Measurements from ENCODE around the gene SNX14.

The SNX14 gene

GRCh38 chr6:85493389-85493788, 100.3 kb downstream of the SNX14 start:
- Histone ChIP-seq H3K4me3 (ENCODE audit: low read depth, low read length) (no peak overlapping the region), H3K9me3 (ENCODE audit: control insufficient read depth, insufficient read depth, low read length) (no peaks in the 10 kb centered on the region), H3K27me3 (ENCODE audit: control insufficient read depth, insufficient read depth, low read length) (no peaks in the 10 kb centered on the region), H3K36me3 (ENCODE audit: control insufficient read depth, insufficient read depth, low read length) (no peaks in the 10 kb centered on the region), H3K9ac (ENCODE audit: low read depth, low read length) (no peak overlapping the region), H3K4me1 (ENCODE audit: control insufficient read depth, insufficient read depth, low read length) (no peaks in the 10 kb centered on the region)

- Histone ChIP-seq H3K4me1 (ENCODE audit: control insufficient read depth, insufficient read depth, low read length) (no peaks in the 10 kb centered on the region), H3K36me3 (ENCODE audit: control insufficient read depth, insufficient read depth, low read length) (no peaks in the 10 kb centered on the region), H3K4me3 (ENCODE audit: low read depth, low read length) (no peak overlapping the region)
Measured at GRCh38 chr6:85490516-85491248, 103.0 kb downstream of the SNX14 start.

GRCh38 chr6:85484948-85485347, 108.7 kb downstream of the SNX14 start:
- Histone ChIP-seq H3K9me3 (ENCODE audit: control insufficient read depth, insufficient read depth, low read length) (no peaks in the 10 kb centered on the region), H3K4me1 (ENCODE audit: control insufficient read depth, insufficient read depth, low read length) (no peaks in the 10 kb centered on the region), H3K27me3 (ENCODE audit: control insufficient read depth, insufficient read depth, low read length) (no peaks in the 10 kb centered on the region), H3K4me3 (ENCODE audit: low read depth, low read length) (no peak overlapping the region), H3K9ac (ENCODE audit: low read depth, low read length) (no peak overlapping the region), H3K36me3 (ENCODE audit: control insufficient read depth, insufficient read depth, low read length) (no peaks in the 10 kb centered on the region)

More at GRCh38 chr6:85490516-85491248, 103.0 kb downstream of the SNX14 start:
- no peak overlapping the region for H3K9ac ChIP-seq (ENCODE audit: low read depth, low read length)
- no peaks in the 10 kb centered on the region for H3K9me3 ChIP-seq (ENCODE audit: control insufficient read depth, insufficient read depth, low read length)
- no peaks in the 10 kb centered on the region for H3K27me3 ChIP-seq (ENCODE audit: control insufficient read depth, insufficient read depth, low read length)

GRCh38 chr6:85483846-85484245, 109.8 kb downstream of the SNX14 start:
- Histone ChIP-seq H3K9ac (ENCODE audit: low read depth, low read length) (no peak overlapping the region), H3K4me3 (ENCODE audit: low read depth, low read length) (no peak overlapping the region), H3K9me3 (ENCODE audit: control insufficient read depth, insufficient read depth, low read length) (no peaks in the 10 kb centered on the region), H3K27me3 (ENCODE audit: control insufficient read depth, insufficient read depth, low read length) (no peaks in the 10 kb centered on the region), H3K36me3 (ENCODE audit: control insufficient read depth, insufficient read depth, low read length) (no peaks in the 10 kb centered on the region), H3K4me1 (ENCODE audit: control insufficient read depth, insufficient read depth, low read length) (no peaks in the 10 kb centered on the region)

- Histone ChIP-seq H3K9ac (ENCODE audit: low read depth, low read length) (no peak overlapping the region), H3K36me3 (ENCODE audit: control insufficient read depth, insufficient read depth, low read length) (no peaks in the 10 kb centered on the region), H3K4me3 (ENCODE audit: low read depth, low read length) (no peak overlapping the region), H3K4me1 (ENCODE audit: control insufficient read depth, insufficient read depth, low read length) (no peaks in the 10 kb centered on the region), H3K27me3 (ENCODE audit: control insufficient read depth, insufficient read depth, low read length) (no peaks in the 10 kb centered on the region), H3K9me3 (ENCODE audit: control insufficient read depth, insufficient read depth, low read length) (no peaks in the 10 kb centered on the region)
Measured at GRCh38 chr6:85482905-85483700, 110.6 kb downstream of the SNX14 start.

- Histone ChIP-seq H3K36me3 (ENCODE audit: control insufficient read depth, insufficient read depth, low read length) (no peaks in the 10 kb centered on the region), H3K27me3 (ENCODE audit: control insufficient read depth, insufficient read depth, low read length) (no peaks in the 10 kb centered on the region), H3K4me1 (ENCODE audit: control insufficient read depth, insufficient read depth, low read length) (no peaks in the 10 kb centered on the region), H3K4me3 (ENCODE audit: low read depth, low read length) (no peak overlapping the region), H3K9me3 (ENCODE audit: control insufficient read depth, insufficient read depth, low read length) (no peaks in the 10 kb centered on the region), H3K9ac (ENCODE audit: low read depth, low read length) (no peak overlapping the region)
Measured at GRCh38 chr6:85482206-85482904, 111.3 kb downstream of the SNX14 start.

GRCh38 chr6:85479208-85479607, 114.5 kb downstream of the SNX14 start:
- no peak overlapping the region for H3K4me3 ChIP-seq (ENCODE audit: low read depth, low read length)
- H3K27me3 ChIP-seq (ENCODE audit: control insufficient read depth, insufficient read depth, low read length), result no peaks in the 10 kb centered on the region
- no peaks in the 10 kb centered on the region for H3K9me3 ChIP-seq (ENCODE audit: control insufficient read depth, insufficient read depth, low read length)
- no peak overlapping the region for H3K9ac ChIP-seq (ENCODE audit: low read depth, low read length)
- no peaks in the 10 kb centered on the region for H3K36me3 ChIP-seq (ENCODE audit: control insufficient read depth, insufficient read depth, low read length)
- peaks cover 3% of the 10 kb centered on the region for H3K4me1 ChIP-seq (ENCODE audit: control insufficient read depth, insufficient read depth, low read length)

GRCh38 chr6:85476532-85476931, 117.1 kb downstream of the SNX14 start:
- Histone ChIP-seq H3K36me3 (ENCODE audit: control insufficient read depth, insufficient read depth, low read length) (no peaks in the 10 kb centered on the region), H3K4me1 (ENCODE audit: control insufficient read depth, insufficient read depth, low read length) (peaks cover 3% of the 10 kb centered on the region), H3K9ac (ENCODE audit: low read depth, low read length) (no peak overlapping the region), H3K9me3 (ENCODE audit: control insufficient read depth, insufficient read depth, low read length) (no peaks in the 10 kb centered on the region), H3K4me3 (ENCODE audit: low read depth, low read length) (no peak overlapping the region), H3K27me3 (ENCODE audit: control insufficient read depth, insufficient read depth, low read length) (no peaks in the 10 kb centered on the region)

GRCh38 chr6:85473748-85474147, 119.9 kb downstream of the SNX14 start:
- Histone ChIP-seq H3K36me3 (ENCODE audit: control insufficient read depth, insufficient read depth, low read length) (no peaks in the 10 kb centered on the region), H3K9me3 (ENCODE audit: control insufficient read depth, insufficient read depth, low read length) (no peaks in the 10 kb centered on the region), H3K27me3 (ENCODE audit: control insufficient read depth, insufficient read depth, low read length) (no peaks in the 10 kb centered on the region), H3K4me1 (ENCODE audit: control insufficient read depth, insufficient read depth, low read length) (peaks cover 3% of the 10 kb centered on the region), H3K4me3 (ENCODE audit: low read depth, low read length) (no peak overlapping the region), H3K9ac (ENCODE audit: low read depth, low read length) (no peak overlapping the region)

GRCh38 chr6:85472744-85473143, 120.9 kb downstream of the SNX14 start:
- Histone ChIP-seq H3K9me3 (ENCODE audit: control insufficient read depth, insufficient read depth, low read length) (no peaks in the 10 kb centered on the region), H3K27me3 (ENCODE audit: control insufficient read depth, insufficient read depth, low read length) (no peaks in the 10 kb centered on the region), H3K36me3 (ENCODE audit: control insufficient read depth, insufficient read depth, low read length) (no peaks in the 10 kb centered on the region), H3K4me1 (ENCODE audit: control insufficient read depth, insufficient read depth, low read length) (peaks cover 3% of the 10 kb centered on the region), H3K9ac (ENCODE audit: low read depth, low read length) (no peak overlapping the region), H3K4me3 (ENCODE audit: low read depth, low read length) (no peak overlapping the region)

- Histone ChIP-seq H3K36me3 (ENCODE audit: control insufficient read depth, insufficient read depth, low read length) (no peaks in the 10 kb centered on the region), H3K4me1 (ENCODE audit: control insufficient read depth, insufficient read depth, low read length) (no peaks in the 10 kb centered on the region), H3K9ac (ENCODE audit: low read depth, low read length) (no peak overlapping the region), H3K4me3 (ENCODE audit: low read depth, low read length) (no peak overlapping the region), H3K9me3 (ENCODE audit: control insufficient read depth, insufficient read depth, low read length) (no peaks in the 10 kb centered on the region), H3K27me3 (ENCODE audit: control insufficient read depth, insufficient read depth, low read length) (no peaks in the 10 kb centered on the region)
Measured at GRCh38 chr6:85470023-85470410, 123.6 kb downstream of the SNX14 start.
